Brain microvascular endothelial cell (primary cell): ENCODE measurements around the gene RBBP8NL.

ENCODE experiments used
- DNase-seq: peaks from one replicate; pipeline ENCODE4 v3.0.0-alpha.2; 2020
- H3K27ac ChIP-seq: fragments of 250-450 bp; sonication (Bioruptor Pico); 2 replicates; pipeline ENCODE4 v1.5.1; 2020; ENCODE audit warnings: mild to moderate bottlenecking, moderate library complexity
- H3K27me3 ChIP-seq: fragments of 250-450 bp; sonication (Bioruptor Pico); replicated peaks from 2 replicates; pipeline ENCODE4 v1.5.1; 2020; ENCODE audit warnings: mild to moderate bottlenecking
- H3K36me3 ChIP-seq: fragments of 250-450 bp; sonication (Bioruptor Pico); replicated peaks from 2 replicates; pipeline ENCODE4 v1.5.1; 2020; ENCODE audit warnings: mild to moderate bottlenecking
- H3K4me3 ChIP-seq: 2 replicates; pipeline ENCODE4 v1.5.1; 2011; ENCODE audit warnings: low read depth, mild to moderate bottlenecking, control low read depth, low read length, moderate library complexity
- CTCF ChIP-seq: IDR thresholded peaks from 2 replicates; pipeline ENCODE4 v1.5.1; 2011; ENCODE audit warnings: low read depth, mild to moderate bottlenecking, moderate library complexity, low read length, control low read depth, inconsistent platforms; ENCODE audit errors: missing control alignments
- in situ Hi-C: cut with HindIII; loops from 2 replicates; pipeline ENCODE4 v1.10.0; 2017; ENCODE audit warnings: low sequenced_read_pairs, low pct_ligation_motif_present

Gene RBBP8NL

GRCh38 chr20:62419759-62420158 is 7.6 kb downstream of the RBBP8NL start:
- in situ Hi-C loops, result no loop called here
- no peak for DNase-seq
- peaks cover 2% of the 10 kb centered on the region for H3K27me3 ChIP-seq
- H3K4me3 ChIP-seq, result no peak overlapping the region
- H3K36me3 ChIP-seq, result no peaks in the 10 kb centered on the region
- H3K27ac ChIP-seq, result no peak overlapping the region
- TF ChIP-seq CTCF, result no peak

GRCh38 chr20:62418709-62419487 is 8.4 kb downstream of the RBBP8NL start:
- no peak overlapping the region for H3K27ac ChIP-seq
- H3K36me3 ChIP-seq, result no peaks in the 10 kb centered on the region
- H3K4me3 ChIP-seq, result no peak overlapping the region
- no peak for TF ChIP-seq CTCF
- in situ Hi-C loops, result no loop called here
- H3K27me3 ChIP-seq, result peaks cover 2% of the 10 kb centered on the region
- no peak for DNase-seq

- no peak for TF ChIP-seq CTCF
- DNase-seq, result no peak
- H3K36me3 ChIP-seq, result no peaks in the 10 kb centered on the region
- no peak overlapping the region for H3K4me3 ChIP-seq
- H3K27ac ChIP-seq, result no peak overlapping the region
- in situ Hi-C loops, result no loop called here
- peaks cover under 1% of the 10 kb centered on the region for H3K27me3 ChIP-seq
These were observed 9.2 kb downstream of the RBBP8NL start for GRCh38 chr20:62417981-62418708.

GRCh38 chr20:62416651-62417637 is 10.4 kb downstream of the RBBP8NL start:
- no peak for TF ChIP-seq CTCF
- DNase-seq, result no peak
- no peaks in the 10 kb centered on the region for H3K27me3 ChIP-seq
- no peaks in the 10 kb centered on the region for H3K36me3 ChIP-seq
- H3K27ac ChIP-seq, result no peak overlapping the region
- no peak overlapping the region for H3K4me3 ChIP-seq
- in situ Hi-C loops, result no loop called here

- TF ChIP-seq CTCF, result no peak
- Histone ChIP-seq H3K36me3 (no peaks in the 10 kb centered on the region), H3K4me3 (no peak overlapping the region), H3K27ac (no peak overlapping the region), H3K27me3 (no peaks in the 10 kb centered on the region)
- no peak for DNase-seq
- in situ Hi-C loops, result no loop called here
These were observed 11.8 kb downstream of the RBBP8NL start for GRCh38 chr20:62415354-62416111.
